Measurements from ENCODE around the gene LYSMD3.

GRCh38 chr5:90534922-90535321 lies 5.5 kb upstream of the LYSMD3 start:
- TF ChIP-seq, protein P1, sequence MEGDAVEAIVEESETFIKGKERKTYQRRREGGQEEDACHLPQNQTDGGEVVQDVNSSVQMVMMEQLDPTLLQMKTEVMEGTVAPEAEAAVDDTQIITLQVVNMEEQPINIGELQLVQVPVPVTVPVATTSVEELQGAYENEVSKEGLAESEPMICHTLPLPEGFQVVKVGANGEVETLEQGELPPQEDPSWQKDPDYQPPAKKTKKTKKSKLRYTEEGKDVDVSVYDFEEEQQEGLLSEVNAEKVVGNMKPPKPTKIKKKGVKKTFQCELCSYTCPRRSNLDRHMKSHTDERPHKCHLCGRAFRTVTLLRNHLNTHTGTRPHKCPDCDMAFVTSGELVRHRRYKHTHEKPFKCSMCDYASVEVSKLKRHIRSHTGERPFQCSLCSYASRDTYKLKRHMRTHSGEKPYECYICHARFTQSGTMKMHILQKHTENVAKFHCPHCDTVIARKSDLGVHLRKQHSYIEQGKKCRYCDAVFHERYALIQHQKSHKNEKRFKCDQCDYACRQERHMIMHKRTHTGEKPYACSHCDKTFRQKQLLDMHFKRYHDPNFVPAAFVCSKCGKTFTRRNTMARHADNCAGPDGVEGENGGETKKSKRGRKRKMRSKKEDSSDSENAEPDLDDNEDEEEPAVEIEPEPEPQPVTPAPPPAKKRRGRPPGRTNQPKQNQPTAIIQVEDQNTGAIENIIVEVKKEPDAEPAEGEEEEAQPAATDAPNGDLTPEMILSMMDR (IDR thresholded peaks at IDR 0.05): no peak
- TF ChIP-seq POLR2AphosphoS5 (IDR thresholded peaks at IDR 0.05) (no peak), POLR2A (IDR thresholded peaks at IDR 0.05) (no peak)
